Endodermal cell (in vitro differentiated cells): ENCODE measurements around the gene RASAL2. TPM values are rescaled to one million over a fixed set of nuclear protein-coding genes. Genes with fewer than 3 reads are reported as not detected.

Source experiments
- DNase-seq: peaks from one replicate; pipeline ENCODE4 v3.0.0-alpha.2; 2017
- H3K27ac ChIP-seq: 2 replicates; pipeline ENCODE4 v1.5.1; 2013; ENCODE audit warnings: mild to moderate bottlenecking, low read depth, low read length, moderate library complexity
- H3K27me3 ChIP-seq: 2 replicates; pipeline ENCODE4 v1.6.1; 2013; ENCODE audit warnings: mild to moderate bottlenecking, low read length, moderate library complexity; ENCODE audit not compliant: insufficient read depth, control insufficient read depth, poor library complexity, severe bottlenecking
- H3K36me3 ChIP-seq: 2 replicates; pipeline ENCODE4 v1.7.0; 2013; ENCODE audit warnings: mild to moderate bottlenecking, low read length, moderate library complexity; ENCODE audit not compliant: control insufficient read depth, insufficient read depth
- H3K4me1 ChIP-seq: one replicate; pipeline ENCODE4 v1.7.0; 2013; ENCODE audit warnings: low read length; ENCODE audit not compliant: control insufficient read depth, insufficient read depth
- H3K4me3 ChIP-seq: 2 replicates; pipeline ENCODE4 v1.5.1; 2013; ENCODE audit warnings: mild to moderate bottlenecking, low read length, moderate library complexity
- H3K9ac ChIP-seq: 2 replicates; pipeline ENCODE4 v1.6.1; 2013; ENCODE audit warnings: mild to moderate bottlenecking, low read length, moderate library complexity; ENCODE audit not compliant: poor library complexity, severe bottlenecking; ENCODE audit errors: extremely low read depth
- H3K9me3 ChIP-seq: 2 replicates; pipeline ENCODE4 v1.6.1; 2013; ENCODE audit warnings: mild to moderate bottlenecking, low read length, moderate library complexity; ENCODE audit not compliant: control insufficient read depth
- H3K27ac Mint-ChIP-seq: 2 replicates; pipeline ENCODE4 v1.8.0; 2020; ENCODE audit warnings: mixed read lengths
- H3K27me3 Mint-ChIP-seq: 2 replicates; pipeline ENCODE4 v1.8.0; 2021; ENCODE audit warnings: mild to moderate bottlenecking, mixed read lengths; ENCODE audit not compliant: insufficient read depth
- H3K36me3 Mint-ChIP-seq: 2 replicates; pipeline ENCODE4 v1.8.0; 2020; ENCODE audit warnings: low read depth, mixed read lengths
- H3K4me1 Mint-ChIP-seq: 2 replicates; pipeline ENCODE4 v1.8.0; 2020; ENCODE audit warnings: mixed read lengths
- H3K4me3 Mint-ChIP-seq: 2 replicates; pipeline ENCODE4 v1.8.0; 2020; ENCODE audit warnings: mild to moderate bottlenecking, moderate library complexity, mixed read lengths
- H3K9me3 Mint-ChIP-seq: 2 replicates; pipeline ENCODE4 v1.8.0; 2020; ENCODE audit warnings: mild to moderate bottlenecking, mixed read lengths
- WGBS, 2 experiments: methylation state at CpG; one replicate each; pipeline versions ENCODE4 v1.1.5 to v1.1.7; 2013; ENCODE audit warnings: missing lambda C conversion rate in 2 of 2, mixed read lengths in 1 of 2; ENCODE audit not compliant: insufficient coverage in 1 of 2, insufficient read length in 1 of 2; 5-methylcytosine and 5-hydroxymethylcytosine counted together
- total RNA-seq, 2 donors: library from RNA; stranded (reverse); fragmentation: NEBNext Ultra II Directional in 1 of 2; extraction: Animal tissue kit (Norgen Biotek cat#: 25700) in 1 of 2; gene quantifications; 2 replicates in 1 of 2; 3 replicates in 1 of 2; pipeline ENCODE4 v1.2.1, GENCODE V29; 2021
- TF ChIP-seq, protein P1 (sequence below): fragments of 200-600 bp; sonication (generic); conservative IDR thresholded peaks from 2 replicates; pipeline ENCODE4 v1.5.0; 2021; ENCODE audit warnings: antibody characterized with exemption, mild to moderate bottlenecking

RASAL2 gene
- total RNA-seq, 2 donors from 2014 or later: 21.8 to 22.1 TPM

DNA sequence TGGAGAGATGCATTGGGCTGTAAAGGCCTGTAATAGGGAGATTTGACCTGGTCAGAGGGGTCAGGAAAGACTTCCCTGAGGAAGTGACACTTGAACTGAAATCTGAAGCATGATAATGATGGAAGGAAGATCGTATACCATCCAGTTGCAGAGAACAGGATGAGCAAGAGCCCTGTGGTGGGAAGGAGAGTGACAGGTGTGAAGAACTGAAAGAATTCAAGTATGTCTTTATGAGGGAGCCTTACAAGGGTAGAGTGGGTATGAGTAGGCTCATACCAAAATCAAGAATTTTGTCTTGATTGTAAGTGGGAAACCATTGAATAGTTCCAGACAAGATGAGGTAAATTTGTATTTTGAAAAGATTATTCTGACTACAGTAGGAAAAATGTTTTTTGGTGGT is 129.4 kb downstream of the RASAL2 start:
- 86 to 92% methylated on average over 1 of the region's 1 CpG for whole genome bisulfite sequencing, 2 experiments
- Mint-ChIP-seq H3K4me3 (no peak overlapping the region), H3K4me1 (peaks cover 4% of the 10 kb centered on the region), H3K9me3 (no peaks in the 10 kb centered on the region), H3K27ac (no peak overlapping the region), H3K27me3 (no peaks in the 10 kb centered on the region), H3K36me3 (no peaks in the 10 kb centered on the region)
- TF ChIP-seq, protein P1, sequence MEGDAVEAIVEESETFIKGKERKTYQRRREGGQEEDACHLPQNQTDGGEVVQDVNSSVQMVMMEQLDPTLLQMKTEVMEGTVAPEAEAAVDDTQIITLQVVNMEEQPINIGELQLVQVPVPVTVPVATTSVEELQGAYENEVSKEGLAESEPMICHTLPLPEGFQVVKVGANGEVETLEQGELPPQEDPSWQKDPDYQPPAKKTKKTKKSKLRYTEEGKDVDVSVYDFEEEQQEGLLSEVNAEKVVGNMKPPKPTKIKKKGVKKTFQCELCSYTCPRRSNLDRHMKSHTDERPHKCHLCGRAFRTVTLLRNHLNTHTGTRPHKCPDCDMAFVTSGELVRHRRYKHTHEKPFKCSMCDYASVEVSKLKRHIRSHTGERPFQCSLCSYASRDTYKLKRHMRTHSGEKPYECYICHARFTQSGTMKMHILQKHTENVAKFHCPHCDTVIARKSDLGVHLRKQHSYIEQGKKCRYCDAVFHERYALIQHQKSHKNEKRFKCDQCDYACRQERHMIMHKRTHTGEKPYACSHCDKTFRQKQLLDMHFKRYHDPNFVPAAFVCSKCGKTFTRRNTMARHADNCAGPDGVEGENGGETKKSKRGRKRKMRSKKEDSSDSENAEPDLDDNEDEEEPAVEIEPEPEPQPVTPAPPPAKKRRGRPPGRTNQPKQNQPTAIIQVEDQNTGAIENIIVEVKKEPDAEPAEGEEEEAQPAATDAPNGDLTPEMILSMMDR: no peak
- H3K27me3 ChIP-seq: no peaks in the 10 kb centered on the region
- no peak for DNase-seq
- no peaks in the 10 kb centered on the region for H3K4me1 ChIP-seq
- H3K9me3 ChIP-seq: no peaks in the 10 kb centered on the region
- H3K36me3 ChIP-seq: no peaks in the 10 kb centered on the region
- no peak overlapping the region for H3K9ac ChIP-seq
- no peak overlapping the region for H3K4me3 ChIP-seq
- no peak overlapping the region for H3K27ac ChIP-seq

- Histone ChIP-seq H3K4me3 (no peak overlapping the region), H3K27ac (no peak overlapping the region), H3K4me1 (no peaks in the 10 kb centered on the region), H3K36me3 (no peaks in the 10 kb centered on the region), H3K9ac (no peak overlapping the region), H3K9me3 (no peaks in the 10 kb centered on the region), H3K27me3 (no peaks in the 10 kb centered on the region)
- H3K27ac Mint-ChIP-seq: no peak overlapping the region
- H3K36me3 Mint-ChIP-seq: no peaks in the 10 kb centered on the region
- WGBS, 2 experiments: 94% methylated on average over 2 of the region's 4 CpGs; no CpG with 5 or more reads in 1 of the 2 experiments
- TF ChIP-seq, protein P1: no peak
- H3K4me1 Mint-ChIP-seq: peaks cover 4% of the 10 kb centered on the region
- no peak overlapping the region for H3K4me3 Mint-ChIP-seq
- no peaks in the 10 kb centered on the region for H3K9me3 Mint-ChIP-seq
- no peaks in the 10 kb centered on the region for H3K27me3 Mint-ChIP-seq
- DNase-seq: no peak
Measured at GRCh38 chr1:178224358-178224757, 130.5 kb downstream of the RASAL2 start.

- Mint-ChIP-seq H3K4me3 (no peak overlapping the region), H3K4me1 (peaks cover 5% of the 10 kb centered on the region)
- WGBS, 2 experiments: 91 to 98% methylated on average over 5 of the region's 5 CpGs
Measured at GRCh38 chr1:178230881-178231409, 137.0 kb downstream of the RASAL2 start.

More at GRCh38 chr1:178230881-178231409, 137.0 kb downstream of the RASAL2 start:
- Histone ChIP-seq H3K4me3 (no peak overlapping the region), H3K9ac (no peak overlapping the region), H3K4me1 (no peaks in the 10 kb centered on the region), H3K36me3 (no peaks in the 10 kb centered on the region), H3K27ac (no peak overlapping the region), H3K9me3 (no peaks in the 10 kb centered on the region), H3K27me3 (no peaks in the 10 kb centered on the region)
- Mint-ChIP-seq H3K27ac (no peak overlapping the region), H3K27me3 (no peaks in the 10 kb centered on the region), H3K36me3 (no peaks in the 10 kb centered on the region), H3K9me3 (no peaks in the 10 kb centered on the region)
- DNase-seq: no peak
- TF ChIP-seq, protein P1: no peak
